Omental fat pad (tissue), 4 donors: ENCODE results near the gene MED29. TPM values are rescaled to one million over a fixed set of nuclear protein-coding genes. Genes with fewer than 3 reads are reported as not detected.
A peak's percentile ranks its signal among the peaks of the same experiment; 100 is the strongest.

ENCODE experiments used
- ATAC-seq: fragments of 150-250 bp; one replicate; pipeline ENCODE4 v1.9.1; 2016; ENCODE audit warnings: mild to moderate bottlenecking, moderate library complexity; ENCODE audit not compliant: low FRiP score
- DNase-seq: peaks from one replicate; pipeline ENCODE4 v3.0.0-alpha.2; 2019; ENCODE audit warnings: low spot score
- CTCF ChIP-seq, 3 donors: fragments of 450-650 bp; IDR thresholded peaks; one replicate each; pipeline ENCODE4 v1.5.1; 2016 to 2017; ENCODE audit warnings: antibody characterized with exemption in 3 of 3, mild to moderate bottlenecking in 3 of 3, moderate library complexity in 2 of 3
- total RNA-seq, 4 donors: library from RNA; depleted of rRNA; stranded (reverse); fragments of >200 nt; gene quantifications; one replicate each; pipeline ENCODE4 v1.1.0, GENCODE V29; 2016

MED29 gene
- total RNA-seq, 4 donors from 2014 or later: 24.5 to 41.3 (median 32.5) TPM

DNA sequence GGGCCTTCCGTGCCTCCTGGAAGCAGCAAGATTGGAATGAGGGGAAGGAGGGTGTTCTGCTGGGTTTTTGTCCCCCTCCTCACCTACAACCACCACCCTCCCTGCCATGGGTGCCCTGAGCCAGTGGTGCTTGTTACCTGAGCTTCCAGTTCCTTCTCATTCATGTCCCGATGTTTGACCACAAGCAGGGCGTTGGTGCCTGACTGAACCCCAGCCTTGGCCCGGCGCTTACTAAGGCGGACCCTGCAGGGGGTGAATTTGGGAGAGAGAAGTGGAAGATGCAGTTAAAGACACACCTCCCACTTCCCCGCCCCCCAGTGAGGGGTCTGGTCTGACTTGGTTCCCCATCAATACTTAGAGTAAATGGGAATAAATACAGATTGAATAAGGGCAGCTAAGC is 4.6 kb upstream of the MED29 start:
- TF ChIP-seq CTCF (IDR thresholded peaks at IDR 0.05): no peak
- ATAC-seq (no peak), DNase-seq (no peak)

DNA sequence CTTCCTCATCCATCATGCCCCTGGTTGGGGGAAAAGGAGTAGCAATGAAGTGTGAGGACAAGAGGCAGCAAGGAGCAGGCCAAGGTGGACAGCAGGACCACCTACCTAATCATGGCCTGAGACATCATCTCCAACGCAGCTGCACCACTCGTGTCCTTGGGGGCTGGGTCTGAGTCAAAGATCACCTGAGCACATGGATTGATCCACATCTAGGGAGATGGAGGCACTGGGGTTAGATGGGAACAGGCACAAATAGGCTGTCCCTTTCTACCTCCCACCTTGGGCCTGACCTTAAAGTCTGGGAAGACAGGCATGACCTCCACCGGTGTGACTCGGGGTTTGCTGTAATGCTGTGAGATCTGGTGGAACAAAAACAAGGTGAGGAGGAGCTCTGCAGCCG is 2.5 kb upstream of the MED29 start:
- TF ChIP-seq CTCF (IDR thresholded peaks at IDR 0.05): no peak
- ATAC-seq: no peak

DNA sequence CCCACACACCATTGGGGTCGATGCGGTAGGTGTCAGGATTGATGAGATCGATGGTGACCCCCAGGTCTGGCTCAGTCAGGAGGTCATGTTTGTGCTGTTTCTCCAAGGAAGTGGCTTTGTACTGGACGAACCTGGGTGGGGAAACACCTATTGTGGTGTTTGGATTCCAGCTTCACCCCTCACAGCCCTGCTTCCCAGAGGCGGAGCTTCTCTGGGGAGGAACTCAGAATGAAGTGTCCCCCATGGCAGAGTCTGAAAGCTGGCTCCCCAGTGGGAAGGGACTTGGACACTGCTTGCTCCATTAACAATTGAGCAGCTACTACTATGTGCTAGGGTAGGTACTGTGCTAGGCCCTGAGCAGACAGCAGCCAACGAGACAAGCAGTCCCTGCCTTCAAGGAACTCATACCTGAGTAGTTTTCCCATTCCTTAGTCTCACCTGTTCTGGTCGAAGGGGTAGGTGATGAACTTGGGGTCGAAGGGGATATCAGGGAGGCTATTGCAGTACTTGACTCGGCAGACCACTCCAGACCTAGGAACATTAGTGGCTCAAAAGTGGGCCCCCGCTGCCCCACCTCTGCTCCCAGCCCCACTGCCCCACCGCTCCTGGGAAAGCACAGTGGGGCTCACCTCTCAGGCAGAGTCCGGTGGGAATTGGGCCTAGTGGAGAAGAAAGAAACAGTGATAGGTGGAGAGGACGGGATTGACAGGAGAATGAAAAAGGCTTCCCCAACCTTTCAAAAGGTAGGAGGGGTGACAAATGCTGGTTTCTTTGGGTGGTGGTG is 1.4 kb upstream of the MED29 start:
- no peak for TF ChIP-seq CTCF (IDR thresholded peaks at IDR 0.05)
- ATAC-seq: no peak

More for the DNA sequence above, 2.5 kb upstream of the MED29 start:
- no peak for DNase-seq

GRCh38 chr19:39390451-39390750 is 777 bp upstream of the MED29 start:
- ATAC-seq (peak; percentile 1), DNase-seq (no peak)
- no peak for TF ChIP-seq CTCF (IDR thresholded peaks at IDR 0.05)

More for the DNA sequence above, 1.4 kb upstream of the MED29 start:
- DNase-seq: no peak

GRCh38 chr19:39397360-39398296 is 6.5 kb downstream of the MED29 start:
- DNase-seq (peak; percentile 95), ATAC-seq (peak; percentile 58)
- peak in 2 of 3 donors; percentile 30 to 56 for TF ChIP-seq CTCF (IDR thresholded peaks at IDR 0.05)

GRCh38 chr19:39398297-39398864 is 7.2 kb downstream of the MED29 start:
- DNase-seq (no peak), ATAC-seq (peak; percentile 24)
- no peak for TF ChIP-seq CTCF (IDR thresholded peaks at IDR 0.05)
